Fibroblast of the conjunctiva (primary cell): Measurements from ENCODE around the gene SYAP1.
"Not testable (repeated sequence)": the region's sequence is repeated elsewhere in the genome, so short reads cannot be mapped to it uniquely, and the experiment has no call there.

Experiments
- DNase-seq: peaks from one replicate; pipeline ENCODE4 v3.0.0-alpha.2; 2010; ENCODE audit warnings: low read depth

Gene SYAP1, protein sequence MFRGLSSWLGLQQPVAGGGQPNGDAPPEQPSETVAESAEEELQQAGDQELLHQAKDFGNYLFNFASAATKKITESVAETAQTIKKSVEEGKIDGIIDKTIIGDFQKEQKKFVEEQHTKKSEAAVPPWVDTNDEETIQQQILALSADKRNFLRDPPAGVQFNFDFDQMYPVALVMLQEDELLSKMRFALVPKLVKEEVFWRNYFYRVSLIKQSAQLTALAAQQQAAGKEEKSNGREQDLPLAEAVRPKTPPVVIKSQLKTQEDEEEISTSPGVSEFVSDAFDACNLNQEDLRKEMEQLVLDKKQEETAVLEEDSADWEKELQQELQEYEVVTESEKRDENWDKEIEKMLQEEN

GRCh38 chrX:16719334-16720084, at the start of gene SYAP1:
SYAP1 (plus strand) TSS chrX:16719612; CDS start chrX:16719725, 113 bp downstream.
- DNase-seq: peak; percentile 89

DNA sequence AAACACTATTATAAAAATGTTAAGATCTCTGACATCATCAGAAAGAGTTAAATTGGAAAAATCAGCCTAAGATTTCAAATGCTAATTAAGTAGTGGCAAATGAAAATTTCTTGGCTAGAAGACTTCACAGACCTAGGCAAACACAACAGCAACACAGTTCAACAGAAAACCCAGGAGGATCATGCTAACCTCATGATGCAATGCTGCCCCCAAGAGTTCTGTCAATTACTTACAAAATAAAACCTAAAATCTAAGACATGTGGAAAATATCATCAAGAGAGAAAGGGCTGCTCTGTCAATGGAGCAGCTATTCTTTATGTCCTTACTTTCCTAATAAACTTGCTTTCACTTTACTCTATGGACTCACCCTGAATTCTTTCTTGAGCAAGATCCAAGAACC, 48.4 kb upstream of the SYAP1 start:
- DNase-seq: peak; percentile 57

DNA sequence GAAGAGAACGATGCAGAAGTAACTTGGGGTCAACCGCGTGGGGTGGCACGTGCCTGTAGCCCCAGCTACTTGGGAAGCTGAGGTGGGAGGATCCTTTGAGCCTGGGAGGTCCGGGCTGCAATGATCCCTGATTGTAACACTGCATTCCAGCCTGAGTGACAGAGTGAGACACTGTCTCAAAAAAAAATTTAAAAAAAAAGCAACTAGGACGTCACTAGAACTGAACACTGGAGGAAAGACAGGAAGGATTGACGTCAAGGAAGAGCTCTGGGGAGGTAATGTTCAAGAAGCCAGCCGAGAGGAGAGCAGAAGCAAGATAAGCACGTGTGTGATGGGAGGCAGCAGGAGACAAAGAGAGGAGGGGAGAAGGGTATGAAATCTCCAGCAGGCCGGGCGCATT, 40.7 kb upstream of the SYAP1 start:
- no peak for DNase-seq

DNA sequence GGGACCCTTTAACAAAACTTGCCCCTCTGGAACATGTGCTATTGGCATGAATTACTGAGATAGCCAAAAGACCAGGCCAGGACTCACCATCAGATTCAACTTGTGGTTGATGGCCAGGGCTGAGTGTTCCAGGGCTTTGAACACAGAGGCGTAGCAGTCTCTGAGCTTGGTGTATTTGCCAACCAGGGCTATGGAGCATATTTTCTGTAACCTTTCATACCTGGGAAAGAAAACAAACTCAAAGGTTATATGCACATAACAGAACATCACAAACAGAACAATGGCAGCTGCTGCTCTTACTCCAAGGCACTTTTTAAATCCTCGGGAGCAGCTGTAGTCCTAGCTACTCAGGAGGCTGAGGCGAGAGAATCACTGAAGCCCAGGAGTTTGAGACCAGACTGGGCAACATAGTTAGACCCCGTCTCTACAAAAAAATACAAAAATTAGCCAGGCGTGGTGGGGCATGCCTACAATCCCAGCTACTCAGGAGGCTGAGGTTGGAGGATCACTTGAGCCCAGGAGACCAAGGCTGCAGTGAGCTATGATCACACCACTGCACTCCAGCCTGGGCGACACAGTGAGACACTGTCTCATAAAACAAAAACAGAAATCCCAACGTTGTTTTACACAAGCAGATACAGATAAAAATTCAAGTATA, 36.3 kb upstream of the SYAP1 start:
- DNase-seq: no peak

GRCh38 chrX:16687514-16687913, 31.9 kb upstream of the SYAP1 start:
- no peak for DNase-seq

- peak; percentile 31 for DNase-seq
Observed at GRCh38 chrX:16695079-16695676, 24.2 kb upstream of the SYAP1 start.

DNA sequence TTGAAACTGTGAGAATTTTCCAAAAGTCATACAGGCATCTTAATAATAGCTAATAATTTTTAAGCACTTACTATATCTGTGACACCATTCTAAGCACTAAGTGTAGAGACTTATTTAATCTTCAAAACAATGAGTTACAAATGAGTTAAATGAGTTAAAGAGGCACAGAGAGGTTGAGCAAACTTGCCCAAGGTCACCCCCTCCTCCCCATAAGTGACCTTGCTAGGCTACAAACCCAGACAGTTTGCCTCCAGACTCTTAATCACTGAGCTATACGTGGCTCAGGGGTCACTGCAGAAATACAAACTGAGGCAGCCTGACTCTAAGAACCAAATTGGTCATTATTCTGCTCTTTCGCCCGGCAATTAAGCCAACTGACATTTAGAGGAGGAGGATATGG, 22.5 kb upstream of the SYAP1 start:
- no peak for DNase-seq

GRCh38 chrX:16699389-16699788, 20.0 kb upstream of the SYAP1 start:
- no peak for DNase-seq

GRCh38 chrX:16700734-16701133, 18.7 kb upstream of the SYAP1 start:
- DNase-seq: no peak

DNA sequence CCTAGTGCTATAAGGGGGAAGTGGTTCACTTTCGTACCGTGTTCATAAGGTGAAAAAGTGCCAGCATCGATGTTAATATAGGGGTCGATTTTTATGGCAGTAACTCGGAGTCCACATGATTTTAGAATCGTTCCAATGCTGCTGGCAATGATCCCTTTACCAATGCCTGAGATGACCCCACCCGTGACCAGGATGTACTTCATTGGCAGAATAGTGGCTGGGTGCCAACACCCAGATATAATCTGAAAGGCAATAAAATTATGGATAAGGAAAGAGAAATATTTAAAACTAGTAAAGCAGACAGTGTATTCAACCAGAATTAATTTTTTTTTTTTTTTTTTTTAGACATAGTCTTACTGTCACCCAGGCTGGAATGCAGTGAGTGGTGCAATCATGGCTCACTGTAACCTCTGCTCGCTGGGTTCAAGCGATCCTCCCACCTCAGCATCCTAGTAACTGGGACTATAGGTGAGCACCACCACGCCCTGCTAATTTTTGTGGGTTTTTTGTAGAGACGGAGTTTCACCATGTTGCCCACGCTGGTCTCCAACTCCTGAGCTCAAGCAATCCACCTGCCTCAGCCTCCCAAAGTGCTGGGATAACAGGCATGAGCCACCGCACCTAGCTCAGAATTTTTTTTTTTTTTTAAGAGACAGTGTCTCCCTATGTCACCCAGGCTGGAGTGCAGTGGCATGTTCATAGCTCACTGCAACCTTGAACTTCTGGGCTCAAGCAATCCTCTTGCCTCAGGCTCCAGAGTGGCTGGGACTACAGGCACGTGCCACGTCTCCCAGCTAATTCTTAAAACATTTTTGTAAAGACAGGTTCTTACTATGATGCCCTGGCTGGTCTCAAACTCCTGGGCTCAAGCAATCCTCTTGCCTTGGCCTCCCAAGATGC, 16.5 kb upstream of the SYAP1 start:
- no peak for DNase-seq

GRCh38 chrX:16705370-16705769, 14.0 kb upstream of the SYAP1 start:
- DNase-seq: no peak

DNA sequence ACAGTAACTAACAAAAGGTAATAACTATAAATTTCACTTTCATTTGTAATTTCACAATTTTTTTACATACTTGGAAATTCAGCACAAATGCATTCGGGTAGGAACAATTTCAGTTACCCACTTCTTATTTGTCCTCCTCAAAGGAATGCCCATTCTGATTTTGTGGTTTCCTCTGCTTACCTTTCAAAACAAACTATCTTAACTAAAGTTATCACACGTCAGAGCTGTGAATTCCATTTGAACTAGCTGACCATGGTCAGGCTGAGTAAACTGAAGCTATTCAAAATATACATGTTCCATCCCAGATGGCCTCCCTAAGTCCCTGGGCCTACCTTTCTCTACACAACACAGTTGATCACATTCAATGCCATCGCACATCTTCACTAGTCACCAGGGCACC, 11.4 kb upstream of the SYAP1 start:
- no peak for DNase-seq

GRCh38 chrX:16711219-16711811, 8.1 kb upstream of the SYAP1 start:
- no peak for DNase-seq

DNA sequence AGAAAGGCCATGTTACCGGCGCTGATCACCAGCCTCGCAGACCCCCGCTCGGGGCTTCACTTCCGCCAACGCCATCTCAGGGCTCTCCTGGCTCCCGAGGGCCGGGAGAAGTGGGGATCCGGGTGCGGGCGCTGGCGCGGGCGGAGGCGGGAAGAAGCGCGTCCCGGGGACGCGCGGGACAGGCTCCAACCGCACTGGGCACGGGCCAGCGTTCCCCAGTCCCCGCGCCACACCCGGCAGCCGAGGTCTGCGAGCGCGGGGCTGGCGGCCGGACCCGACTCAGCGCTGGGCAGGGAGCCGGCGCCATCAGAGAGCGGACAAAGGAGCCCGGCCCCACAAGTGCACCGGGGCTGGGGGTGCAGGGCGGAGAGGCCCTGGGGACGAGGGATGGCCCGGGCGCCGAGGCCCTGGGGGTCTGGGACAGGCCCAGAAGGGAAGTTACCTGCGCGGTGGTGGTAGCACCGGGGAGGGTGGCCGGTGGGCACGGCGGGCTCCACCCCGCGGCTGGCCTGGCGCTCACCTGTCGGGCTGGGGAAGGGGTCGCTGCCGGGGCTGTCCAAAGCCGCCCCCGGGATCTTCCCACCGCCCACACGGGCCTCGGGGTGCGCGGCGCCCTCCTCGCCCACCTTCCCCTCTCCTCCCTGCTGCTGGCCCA, 7.4 kb upstream of the SYAP1 start:
- no peak for DNase-seq

- peak; percentile 16 for DNase-seq
Observed at GRCh38 chrX:16712548-16713155, 6.8 kb upstream of the SYAP1 start, which contains the start of gene CTPS2. CTPS2 (minus strand) TSS chrX:16712669; CDS start chrX:16702902, 9,767 bp downstream.

DNA sequence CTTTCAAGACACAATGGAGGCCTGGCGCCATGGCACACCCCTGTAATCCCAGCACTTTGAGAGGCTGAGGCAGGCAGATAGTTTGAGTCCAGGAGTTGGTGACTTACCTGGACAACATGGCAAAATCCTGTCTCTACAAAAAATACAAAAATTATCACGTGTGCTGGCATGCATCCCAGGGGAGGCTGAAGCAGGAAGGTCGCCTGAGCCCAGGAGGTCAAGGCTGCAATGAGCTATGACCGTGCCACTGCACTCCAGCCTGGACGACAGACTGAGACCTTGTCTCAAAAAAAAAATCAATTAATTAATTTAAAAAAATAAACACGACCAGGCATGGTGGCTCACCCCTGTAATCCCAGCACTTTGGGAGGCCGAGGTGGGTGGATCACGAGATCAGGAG, 4.9 kb upstream of the SYAP1 start:
- DNase-seq: no peak

DNA sequence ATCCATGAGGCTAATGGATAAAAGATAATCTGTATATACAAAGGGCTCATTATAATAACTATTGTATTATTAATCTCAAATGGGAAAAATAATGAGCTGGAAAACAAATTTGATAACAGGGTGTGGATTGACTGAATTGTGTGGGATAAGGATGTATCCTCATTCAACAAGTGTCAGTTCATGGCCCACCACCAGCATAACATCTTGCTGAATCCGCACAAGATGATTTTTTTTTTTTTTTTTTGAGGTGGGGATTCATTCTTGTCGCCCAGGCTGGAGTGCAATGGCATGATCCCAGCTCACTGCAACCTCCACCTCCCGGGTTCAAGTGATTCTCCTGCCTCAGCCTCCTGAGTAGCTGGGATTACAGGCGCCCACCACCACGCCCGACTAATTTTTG, 3.8 kb upstream of the SYAP1 start:
- DNase-seq: not testable (repeated sequence)

GRCh38 chrX:16716451-16716850, 3.0 kb upstream of the SYAP1 start:
- not testable (repeated sequence) for DNase-seq

DNA sequence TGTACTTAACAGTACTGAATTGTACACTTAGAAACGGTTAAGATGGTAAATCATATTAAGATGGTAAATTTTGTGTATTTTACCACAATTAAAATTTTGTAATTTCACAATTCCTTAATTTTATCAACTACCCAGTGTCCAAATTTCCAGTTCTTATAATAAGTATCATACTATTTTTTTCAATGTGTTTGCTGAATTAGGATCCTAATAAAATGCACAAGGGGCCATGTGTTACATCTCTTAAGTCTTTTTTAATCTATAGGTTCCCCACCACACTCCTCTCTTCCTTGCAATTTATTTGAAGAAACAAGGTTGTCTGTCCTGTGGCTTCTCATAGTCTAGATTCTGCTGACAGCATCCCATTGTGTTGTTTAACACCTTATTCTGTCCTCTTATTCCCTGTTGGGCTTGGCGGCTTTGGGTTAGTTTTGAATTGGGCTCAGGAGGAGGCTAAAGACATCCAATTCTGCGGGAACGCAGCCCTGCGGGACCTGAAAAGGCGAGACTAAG, 533 bp upstream of the SYAP1 start:
- no peak for DNase-seq

GRCh38 chrX:16722481-16722880, 3.1 kb downstream of the SYAP1 start:
- DNase-seq: no peak
